Measurements from ENCODE around the gene NSMCE1.
"Not testable (repeated sequence)": the region's sequence is repeated elsewhere in the genome, so short reads cannot be mapped to it uniquely, and the experiment has no call there.

Gene NSMCE1

DNA sequence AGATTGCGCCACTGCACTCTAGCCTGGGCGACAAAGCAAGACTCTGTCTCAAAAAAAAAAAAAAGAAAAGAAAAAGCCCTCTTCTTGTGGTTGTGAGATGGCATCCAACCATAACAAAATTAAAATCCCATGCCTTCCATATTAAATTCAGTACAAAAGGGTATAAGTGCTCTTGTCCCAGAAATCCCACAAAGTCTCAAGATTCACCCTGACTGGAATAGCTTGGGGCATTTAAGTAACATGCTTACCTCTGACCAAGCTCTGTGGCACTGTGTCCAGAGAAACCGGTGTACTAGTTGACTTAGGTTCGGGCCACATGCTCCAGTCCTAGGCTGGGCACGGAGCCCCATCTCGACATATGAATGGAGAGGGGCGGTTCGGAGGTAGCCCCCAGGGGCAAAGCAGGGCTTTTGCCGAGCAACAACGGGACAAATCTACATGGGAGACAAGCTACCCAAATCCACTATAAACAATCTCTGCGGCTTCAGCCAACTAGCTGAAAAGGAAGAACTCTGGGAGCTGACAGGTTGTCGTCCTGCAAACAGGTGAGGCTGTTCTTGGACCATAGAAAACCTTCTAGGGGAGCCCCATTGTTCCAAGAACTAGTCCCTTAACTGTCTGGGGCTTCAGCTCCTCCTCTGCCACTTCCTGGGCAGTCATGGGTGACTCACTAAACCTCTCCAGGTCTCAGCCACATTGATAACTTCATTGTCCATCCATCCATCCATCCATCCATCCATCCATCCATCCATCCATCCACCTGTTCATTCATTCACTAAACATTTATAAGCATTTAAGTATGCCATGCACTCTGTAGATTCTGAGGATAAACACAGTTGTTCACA, 34.9 kb upstream of the NSMCE1 start:
- DNase-seq (ENCODE audit: low read depth), result no peak

DNA sequence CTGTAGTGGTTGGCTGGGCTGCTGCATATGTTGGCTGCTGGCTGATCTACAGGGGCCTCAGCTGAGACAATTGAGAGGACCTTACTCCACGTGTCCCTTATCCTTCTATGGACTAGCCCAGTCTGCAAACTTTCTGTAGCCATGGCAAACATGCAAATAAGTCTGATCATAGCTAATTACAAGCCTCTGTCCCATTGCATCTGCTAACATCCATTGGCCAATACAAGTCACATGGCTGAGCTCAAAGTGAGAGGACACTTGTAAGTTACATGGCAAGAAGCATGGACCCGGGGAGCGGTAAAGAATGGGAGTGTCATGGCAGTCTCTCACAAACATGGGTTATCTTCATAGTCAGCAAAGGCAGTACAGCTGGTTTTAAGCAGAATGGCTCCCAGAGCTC, 33.6 kb upstream of the NSMCE1 start:
- no peak for DNase-seq (ENCODE audit: low read depth)

DNA sequence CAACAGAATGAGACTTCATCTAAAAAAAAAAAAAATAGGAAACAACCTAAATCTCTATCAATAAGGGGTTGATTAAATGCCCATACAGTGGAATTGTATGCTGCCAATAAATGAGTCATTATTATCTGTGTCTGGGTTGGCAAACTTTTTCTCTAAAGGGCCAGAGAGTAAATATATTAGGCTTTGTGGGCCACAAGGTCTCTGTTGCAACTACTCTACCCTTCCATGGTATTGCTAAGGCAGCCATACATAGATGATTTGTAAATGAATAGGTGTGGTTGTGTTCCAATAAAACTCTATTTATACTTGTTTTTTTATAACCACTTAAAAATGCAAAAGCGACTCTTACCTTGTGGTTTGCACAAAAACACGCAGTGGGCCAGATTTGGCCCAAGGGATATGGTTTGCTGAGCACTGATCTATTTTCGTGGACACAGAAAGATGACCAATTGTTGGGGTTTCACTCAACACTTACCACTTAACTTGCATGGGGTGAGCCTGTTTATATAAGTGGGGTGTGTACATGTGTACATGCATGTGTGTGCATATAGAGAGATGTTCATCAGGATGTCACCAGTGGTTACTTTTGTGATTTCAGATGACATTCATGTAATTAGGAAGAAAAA, 32.8 kb upstream of the NSMCE1 start:
- no peak for DNase-seq (ENCODE audit: low read depth)

DNA sequence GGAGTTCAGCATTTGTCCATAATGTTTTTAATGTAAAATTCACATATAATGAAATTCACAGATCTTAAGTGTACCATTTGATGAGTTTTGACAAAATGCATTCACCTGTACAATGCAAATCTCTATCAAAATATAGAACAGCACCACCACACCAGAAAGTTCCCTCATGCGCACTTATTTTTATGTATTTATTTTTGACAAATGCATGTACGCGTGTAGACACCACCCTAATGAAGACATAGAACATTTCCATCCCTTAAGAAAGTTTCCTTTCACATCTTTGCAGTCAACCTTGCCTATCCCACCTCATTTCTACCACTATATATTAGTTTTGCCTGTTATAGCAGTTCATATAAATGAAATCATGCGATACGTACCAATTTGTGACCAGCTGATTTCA, 29.6 kb upstream of the NSMCE1 start:
- DNase-seq (ENCODE audit: low read depth), result no peak

DNA sequence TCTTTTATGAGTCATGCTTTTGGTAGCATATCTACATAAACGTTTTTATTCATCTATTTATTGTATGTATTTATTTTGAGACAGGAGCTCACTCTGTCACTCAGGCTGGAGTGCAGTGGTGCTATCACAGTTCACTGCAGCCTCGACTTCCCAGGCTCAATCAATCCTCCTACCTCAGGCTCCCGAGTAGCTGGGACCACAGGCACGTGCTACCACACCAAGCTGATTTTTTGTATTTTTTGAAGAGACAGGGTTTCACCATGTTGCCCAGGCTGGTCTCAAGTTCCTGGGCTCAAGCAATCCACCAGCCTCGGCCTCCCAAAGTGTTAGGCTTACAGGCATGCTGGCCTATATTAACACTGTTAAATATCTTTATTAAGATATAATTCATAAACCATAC, 24.8 kb upstream of the NSMCE1 start:
- no peak for DNase-seq (ENCODE audit: low read depth)

DNA sequence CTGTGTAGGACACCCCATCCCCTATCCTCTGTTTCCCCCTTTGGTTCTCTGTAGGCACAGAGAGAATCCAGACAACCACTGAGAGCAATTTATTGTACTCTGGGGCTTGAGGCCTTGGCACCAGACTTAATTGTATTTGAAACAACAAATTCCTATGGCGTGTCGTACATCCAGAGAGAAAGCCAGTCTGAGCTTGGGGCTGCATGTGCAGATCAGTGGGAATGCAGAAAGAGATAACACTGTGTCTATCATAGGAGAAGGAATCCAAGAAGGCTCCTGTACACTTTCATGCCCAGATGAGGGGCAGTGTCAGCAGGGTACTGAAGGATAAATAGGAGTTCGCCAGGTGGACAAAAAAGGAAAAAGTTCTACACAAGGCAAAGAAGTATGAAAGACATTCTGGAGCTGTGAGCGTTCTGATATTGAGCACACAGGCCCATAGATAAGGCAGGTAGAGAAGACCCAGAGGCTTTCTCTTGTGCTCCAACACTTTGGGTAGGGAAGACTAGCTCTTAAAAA, 23.2 kb upstream of the NSMCE1 start:
- no peak for DNase-seq (ENCODE audit: low read depth)

DNA sequence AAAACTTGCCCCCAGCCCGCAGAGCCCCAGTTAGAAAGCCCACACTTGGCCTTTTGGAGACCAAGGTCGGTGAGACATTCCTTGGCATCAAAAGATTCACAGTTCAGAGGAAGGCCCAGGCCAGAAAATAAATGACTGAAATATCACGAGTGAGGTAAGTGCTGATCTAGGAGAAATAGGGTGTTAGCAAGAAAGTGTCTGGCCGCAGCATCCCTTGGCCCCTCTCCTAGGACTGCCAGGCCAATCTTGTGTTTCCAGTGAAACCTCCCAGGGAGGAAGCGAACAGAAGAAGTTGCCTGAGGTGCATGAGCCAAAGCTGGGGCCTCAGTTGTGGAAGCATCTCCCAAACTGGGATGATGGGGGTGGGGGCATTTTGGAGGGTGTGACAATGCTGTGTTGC, 22.5 kb upstream of the NSMCE1 start:
- DNase-seq (ENCODE audit: low read depth), result no peak

DNA sequence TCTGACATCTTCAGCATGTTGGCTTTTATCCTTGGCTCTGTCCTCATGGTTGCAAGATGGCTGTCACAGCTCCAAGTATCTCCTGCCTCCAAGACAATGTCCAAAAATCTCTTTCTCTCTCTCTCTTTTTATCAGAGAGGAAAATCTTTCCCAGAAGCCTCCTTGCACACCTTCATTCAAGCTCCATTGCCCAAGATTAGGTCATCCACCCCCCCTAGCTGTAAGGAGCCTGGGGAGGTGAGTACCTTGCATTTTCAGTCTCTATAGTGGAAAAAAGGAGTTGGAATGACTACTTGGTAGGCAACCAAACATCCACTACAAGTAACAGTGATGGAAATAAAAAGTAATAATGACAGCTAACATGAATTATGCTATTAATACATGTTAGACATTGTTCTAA, 22.0 kb upstream of the NSMCE1 start:
- DNase-seq (ENCODE audit: low read depth), result no peak

DNA sequence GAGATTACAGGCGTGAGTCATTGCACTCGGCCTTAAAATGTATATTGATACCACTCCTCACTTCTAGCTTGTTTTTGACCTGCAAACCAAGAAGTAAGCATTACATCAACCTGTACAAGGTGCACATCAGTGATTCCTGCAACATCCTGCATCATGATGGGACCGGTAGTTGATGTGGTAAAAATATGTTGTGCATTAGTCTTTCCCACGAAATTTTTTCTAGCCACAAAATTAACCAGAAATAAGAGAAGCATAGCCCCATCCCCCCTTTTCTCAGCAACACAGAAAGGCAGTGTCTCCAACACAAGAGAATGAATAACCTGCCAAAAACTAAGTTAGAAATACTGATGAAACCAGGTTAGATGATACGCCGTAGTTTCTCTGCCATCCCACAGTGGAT, 21.1 kb upstream of the NSMCE1 start:
- DNase-seq (ENCODE audit: low read depth), result no peak

DNA sequence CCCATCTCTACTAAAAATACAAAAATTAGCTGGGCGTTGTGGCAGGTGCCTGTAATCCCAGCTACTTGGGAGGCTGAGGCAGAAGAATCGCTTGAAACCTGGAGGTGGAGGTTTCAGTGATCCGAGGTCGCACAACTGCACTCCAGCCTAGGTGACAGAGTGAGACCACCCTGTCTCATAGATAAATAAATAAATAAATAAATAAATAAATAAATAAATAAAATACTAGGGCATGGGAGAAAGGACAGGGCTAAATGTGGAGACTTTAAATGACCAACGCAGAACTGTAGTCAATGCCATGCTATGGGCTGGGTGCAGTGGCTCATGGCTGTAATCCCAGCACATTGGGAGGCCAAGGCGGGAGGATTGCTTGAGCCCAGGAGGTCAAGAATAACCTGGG, 19.7 kb upstream of the NSMCE1 start:
- DNase-seq (ENCODE audit: low read depth), result not testable (repeated sequence)

DNA sequence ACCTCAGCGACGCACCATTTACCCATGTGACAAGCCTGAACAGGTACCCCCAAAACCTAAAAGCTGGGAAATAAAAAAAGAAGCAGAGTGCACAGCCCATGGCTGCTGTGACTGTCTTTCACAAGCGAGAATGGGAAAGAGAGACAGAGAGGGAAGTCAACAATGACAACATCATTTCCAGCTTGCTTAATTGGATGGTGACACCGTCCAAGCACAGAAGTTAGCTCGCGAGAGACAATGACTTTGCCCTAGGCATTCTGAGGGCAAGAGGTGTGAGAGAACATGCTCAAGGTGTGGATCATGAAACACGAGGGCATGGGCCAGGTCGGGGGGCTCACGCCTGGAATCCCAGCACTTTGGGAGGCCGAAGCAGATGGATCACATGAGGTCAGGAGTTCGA, 19.3 kb upstream of the NSMCE1 start:
- no peak for DNase-seq (ENCODE audit: low read depth)

DNA sequence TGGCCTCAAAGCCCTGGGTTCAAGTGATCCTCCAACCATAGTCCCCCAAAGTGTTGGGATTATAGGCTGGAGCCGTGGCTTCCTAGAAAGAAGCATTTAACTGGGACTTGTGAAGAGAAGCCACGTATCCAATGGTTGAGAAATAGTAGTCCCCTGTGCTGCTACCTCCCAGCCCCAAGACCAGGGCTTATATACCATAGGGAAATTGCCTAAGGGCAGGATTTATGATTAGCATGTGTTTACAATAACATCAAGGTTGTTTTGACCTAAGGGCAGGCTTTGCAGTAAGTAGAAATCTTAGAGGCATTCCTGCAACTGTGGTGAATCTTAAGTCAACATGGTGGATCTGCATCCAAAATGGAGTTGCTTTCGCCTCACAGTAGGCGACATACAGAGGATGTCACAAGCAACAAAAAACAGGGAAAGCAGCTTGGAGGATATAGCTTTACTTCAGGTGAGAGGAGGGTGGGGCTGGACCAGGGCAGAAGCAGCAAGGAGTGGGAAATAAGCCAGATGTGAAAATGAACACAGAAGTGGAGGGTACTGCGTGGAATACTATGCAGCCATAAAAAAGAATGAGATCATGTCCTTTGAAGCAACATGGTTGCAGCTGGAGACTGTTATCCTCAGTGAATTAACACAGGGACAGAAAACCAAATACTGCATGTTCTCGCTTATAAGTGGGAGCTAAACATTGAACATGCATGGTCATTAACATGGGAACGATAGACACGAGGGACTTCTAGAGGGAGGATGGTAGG, 18.7 kb upstream of the NSMCE1 start:
- no peak for DNase-seq (ENCODE audit: low read depth)

DNA sequence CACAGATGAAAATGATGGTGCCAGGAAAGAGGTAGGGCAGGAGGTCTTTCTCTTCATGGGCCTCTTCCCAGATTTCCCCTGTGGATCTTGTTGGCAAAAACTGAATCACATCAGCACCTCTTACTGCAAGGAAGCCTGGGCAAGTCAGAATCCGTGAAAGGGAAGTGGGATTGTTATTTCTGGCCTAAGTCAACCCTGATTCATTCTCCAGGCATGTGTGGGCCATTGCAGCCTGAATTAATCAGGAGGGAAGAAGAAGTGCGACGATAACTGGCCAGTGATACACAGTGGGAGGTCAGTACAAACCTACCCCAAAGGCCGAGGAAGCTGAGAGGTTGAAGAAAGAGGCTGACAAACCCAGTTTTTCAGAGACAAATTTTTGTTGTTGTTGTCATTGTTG, 17.9 kb upstream of the NSMCE1 start:
- no peak for DNase-seq (ENCODE audit: low read depth)

DNA sequence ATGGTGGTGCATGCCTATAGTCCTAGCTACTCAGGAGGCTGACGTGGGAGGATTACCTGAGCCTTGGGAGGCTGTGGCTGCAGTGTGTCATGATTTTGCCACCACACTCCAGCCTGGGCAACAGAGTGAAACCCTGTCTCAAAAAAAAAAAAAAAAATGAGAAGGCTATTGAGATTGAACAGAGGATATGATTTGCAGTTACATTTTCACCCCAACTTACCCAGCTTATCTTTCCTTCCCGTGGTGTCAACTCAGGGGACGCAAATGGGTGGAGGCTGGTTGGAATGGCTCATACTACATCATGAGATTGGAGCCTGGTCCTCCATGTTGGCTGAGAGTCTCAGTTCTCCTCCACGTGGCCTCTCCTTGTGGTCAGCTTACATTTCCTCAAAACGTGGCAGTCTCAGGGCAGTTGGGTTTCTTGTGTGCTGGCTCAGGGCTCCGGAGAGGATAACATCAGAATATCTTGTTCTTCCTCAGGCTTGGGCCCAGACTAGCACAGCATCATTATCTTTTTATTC, 17.2 kb upstream of the NSMCE1 start:
- DNase-seq (ENCODE audit: low read depth), result no peak

DNA sequence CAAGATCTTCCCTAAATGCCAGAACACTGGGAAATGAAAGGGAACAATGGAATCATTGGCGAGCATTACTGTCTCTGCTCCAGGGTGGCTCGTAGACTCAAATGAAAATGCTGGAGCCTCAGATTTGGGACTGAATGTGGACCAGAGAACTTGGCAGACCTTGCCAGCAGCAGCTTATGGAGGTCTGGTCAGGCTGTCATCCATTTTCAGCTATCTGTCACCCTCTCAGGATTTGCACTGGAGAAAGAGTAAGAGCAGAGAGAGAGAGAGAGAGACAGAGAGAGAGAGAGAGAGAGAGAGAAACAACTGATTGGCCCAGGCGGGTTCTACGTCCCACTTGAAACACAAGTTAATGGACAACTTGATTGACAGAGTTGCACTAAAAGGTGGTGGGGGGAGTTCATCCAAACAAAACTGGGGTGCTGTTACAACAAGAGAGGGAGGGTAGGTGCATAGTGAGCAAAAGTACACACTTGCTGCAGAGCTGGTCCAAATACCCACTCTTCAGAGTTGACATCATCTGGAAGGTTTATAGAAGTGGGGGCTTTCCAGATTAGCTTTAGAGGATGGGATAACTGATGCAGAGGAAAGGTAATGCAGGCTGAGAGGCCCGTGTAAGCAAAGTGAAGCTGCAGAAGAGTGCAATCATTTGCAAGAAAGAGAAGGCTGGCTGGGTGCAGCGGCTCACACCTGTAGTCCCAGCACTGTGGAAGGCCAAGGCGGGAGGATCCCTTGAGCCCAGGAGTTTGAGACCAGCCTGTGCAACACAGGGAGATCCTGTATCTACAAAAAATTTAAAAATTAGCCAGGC, 16.5 kb upstream of the NSMCE1 start:
- DNase-seq (ENCODE audit: low read depth), result no peak

DNA sequence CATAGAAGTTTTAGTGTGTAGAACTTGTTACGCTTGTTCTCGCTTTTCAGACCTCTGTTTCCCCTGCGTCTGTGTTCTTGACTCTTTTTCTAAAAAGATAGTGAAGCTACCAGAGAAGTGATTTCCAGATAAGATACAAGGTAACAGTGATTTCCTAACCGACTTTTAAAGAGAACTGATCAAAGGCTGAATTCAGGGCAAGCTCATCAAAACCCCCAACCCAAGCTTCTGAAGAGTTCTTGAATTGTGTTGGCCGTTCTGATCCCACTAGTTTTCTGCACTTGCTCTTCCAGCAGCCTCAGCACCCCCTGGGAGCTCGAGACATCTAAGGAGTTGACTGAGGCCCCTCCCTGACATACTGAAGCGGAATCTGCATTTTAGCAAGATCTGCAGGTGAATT, 12.7 kb upstream of the NSMCE1 start:
- DNase-seq (ENCODE audit: low read depth), result no peak

DNA sequence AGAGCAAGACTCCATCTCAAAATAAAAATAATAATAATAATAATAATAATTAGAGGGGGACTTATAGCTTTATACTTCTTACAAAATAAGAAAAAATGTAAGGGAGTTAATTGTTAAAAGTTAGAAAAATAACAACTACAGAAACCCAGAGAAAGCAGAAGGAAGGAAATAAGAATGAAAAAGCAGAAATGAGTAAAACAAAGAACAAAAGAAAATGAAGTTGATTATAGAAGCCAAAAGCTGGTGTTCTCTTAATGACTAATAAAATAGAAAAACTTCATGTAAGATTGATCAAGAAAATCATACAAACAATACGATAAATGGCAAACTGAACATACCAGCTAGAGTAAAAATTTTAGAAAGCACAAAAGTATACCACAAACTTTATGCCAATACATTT, 6.8 kb upstream of the NSMCE1 start:
- DNase-seq (ENCODE audit: low read depth), result no peak

DNA sequence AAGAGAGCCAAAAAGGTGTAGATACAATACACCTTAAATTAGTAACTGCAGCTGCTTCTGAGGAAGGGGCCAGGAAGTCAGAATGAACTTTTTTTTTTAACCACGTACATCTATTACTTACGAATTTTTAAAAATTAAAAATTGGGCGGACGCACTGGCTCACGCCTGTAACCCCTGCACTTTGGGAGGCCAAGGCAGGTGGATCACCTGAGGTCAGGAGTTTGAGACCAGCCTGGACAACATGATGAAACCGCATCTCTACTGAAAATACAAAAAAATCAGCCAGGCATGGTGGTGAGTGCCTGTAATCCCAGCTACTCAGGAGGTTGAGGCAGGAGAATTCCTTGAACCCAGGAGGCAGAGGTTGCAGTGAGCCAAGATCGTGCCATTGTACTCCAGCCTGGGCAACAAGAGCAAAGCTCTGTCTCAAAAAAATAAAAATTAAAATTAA, 5.9 kb upstream of the NSMCE1 start:
- DNase-seq (ENCODE audit: low read depth), result not testable (repeated sequence)

DNA sequence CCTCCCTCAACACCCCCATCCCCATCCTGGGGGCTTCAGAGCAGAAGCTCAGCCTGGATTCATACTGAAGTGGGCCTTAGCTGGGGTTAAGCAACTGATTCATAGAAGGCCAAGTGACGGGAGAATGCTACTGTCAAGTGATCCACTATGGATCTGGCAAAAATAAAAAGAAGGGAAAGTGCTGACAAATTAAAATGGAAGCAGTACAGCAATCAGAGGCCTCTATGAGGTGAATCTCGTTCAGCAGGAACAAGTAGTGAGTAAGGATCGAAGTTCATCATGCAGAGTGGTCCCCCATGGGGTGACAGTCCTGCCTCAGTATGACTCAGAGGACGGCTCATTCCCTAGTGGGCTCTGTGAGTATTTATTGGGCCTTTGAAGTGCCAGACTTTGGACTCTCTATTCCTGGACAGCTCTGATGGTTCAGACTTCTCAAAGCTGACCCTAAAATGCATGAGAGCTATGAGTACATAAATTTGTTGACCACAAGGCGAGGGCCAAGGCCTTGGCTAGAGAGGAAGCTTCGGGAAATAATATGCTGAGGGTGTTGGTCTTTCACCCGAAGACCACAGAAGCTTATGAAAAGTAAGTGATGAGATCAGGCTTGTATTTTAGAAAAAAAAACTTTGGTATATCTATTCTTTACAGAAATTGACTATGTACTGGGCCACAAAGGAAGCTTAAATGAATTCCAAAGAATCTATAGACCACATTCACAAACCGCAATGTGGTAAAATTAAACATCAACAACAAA, 5.3 kb upstream of the NSMCE1 start:
- DNase-seq (ENCODE audit: low read depth), result peak; percentile 30

DNA sequence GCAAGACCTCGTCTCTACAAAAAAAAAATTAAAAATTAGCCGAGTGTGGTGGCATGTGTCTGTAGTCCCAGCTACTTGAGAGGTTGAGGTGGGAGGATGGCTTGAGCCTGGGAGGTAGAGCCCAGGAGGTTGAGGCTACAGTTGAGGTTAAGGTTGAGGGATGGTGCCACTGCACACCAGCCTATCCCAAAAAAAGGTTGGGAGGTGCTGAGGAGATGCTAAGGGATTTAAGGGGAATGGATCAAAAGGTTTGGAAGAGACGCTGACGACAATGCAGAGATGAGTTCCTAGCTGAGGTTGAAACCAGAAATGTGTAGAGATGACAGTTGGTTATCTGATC, 4.7 kb upstream of the NSMCE1 start:
- no peak for DNase-seq (ENCODE audit: low read depth)

DNA sequence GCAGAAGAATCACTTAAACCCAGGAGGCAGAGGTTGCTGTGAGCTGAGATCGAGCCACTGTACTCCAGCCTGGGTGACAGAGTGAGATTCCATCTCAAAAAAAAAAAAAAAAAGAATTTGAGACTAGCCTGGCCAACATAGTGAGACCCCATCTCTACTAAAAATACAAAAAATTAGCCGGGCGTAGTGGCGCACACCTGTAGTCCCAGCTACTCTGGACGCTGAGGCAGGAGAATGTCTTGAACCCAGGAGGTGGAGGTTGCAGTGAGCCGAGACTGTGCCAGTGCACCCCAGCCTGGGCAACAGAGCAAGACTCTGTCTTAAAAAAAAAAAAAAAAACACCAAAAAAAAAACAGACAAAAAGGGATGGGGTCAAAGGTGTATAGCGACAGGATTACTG, 4.1 kb upstream of the NSMCE1 start:
- DNase-seq (ENCODE audit: low read depth), result not testable (repeated sequence)

Data from CMK (cell line).